ENCODE measurements around the gene XCL2.

GRCh38 chr1:168491527-168492164 is 52.2 kb downstream of the XCL2 start:
- TF ChIP-seq CTCF (IDR thresholded peaks at IDR 0.05) (no peak), POLR2A (IDR thresholded peaks at IDR 0.05) (no peak)

Data from uterus (tissue), 2 donors.